IPS-20b (cell line): ENCODE data around the gene PIGBOS1.

ENCODE experiments used
- H3K27ac ChIP-seq: one replicate; pipeline ENCODE4 v1.5.1; 2013; ENCODE audit warnings: low read length
- H3K27me3 ChIP-seq: 2 replicates; pipeline ENCODE4 v1.6.1; 2013; ENCODE audit warnings: mild to moderate bottlenecking, low read length, inconsistent platforms; ENCODE audit not compliant: insufficient read depth
- H3K36me3 ChIP-seq: 2 replicates; pipeline ENCODE4 v1.6.1; 2013; ENCODE audit warnings: low read depth, mild to moderate bottlenecking, inconsistent platforms, low read length, moderate library complexity; ENCODE audit not compliant: insufficient read depth
- H3K4me1 ChIP-seq: 2 replicates; pipeline ENCODE4 v1.6.1; 2013; ENCODE audit warnings: mild to moderate bottlenecking, control low read depth, inconsistent platforms, low read length, moderate library complexity; ENCODE audit not compliant: insufficient read depth
- H3K4me3 ChIP-seq: 2 replicates; pipeline ENCODE4 v1.5.1; 2013; ENCODE audit warnings: mild to moderate bottlenecking, low read length, inconsistent platforms
- H3K9ac ChIP-seq: 2 replicates; pipeline ENCODE4 v1.6.1; 2013; ENCODE audit warnings: low read depth, mild to moderate bottlenecking, inconsistent platforms, low read length, moderate library complexity
- H3K9me3 ChIP-seq: 2 replicates; pipeline ENCODE4 v1.6.1; 2013; ENCODE audit warnings: mild to moderate bottlenecking, low read depth, low read length, inconsistent platforms; ENCODE audit not compliant: insufficient read depth

Gene PIGBOS1

GRCh38 chr15:55279746-55280351 is 39.1 kb downstream of the PIGBOS1 start:
- no peaks in the 10 kb centered on the region for H3K9me3 ChIP-seq
- H3K27ac ChIP-seq: no peak overlapping the region
- H3K9ac ChIP-seq: no peak overlapping the region
- no peaks in the 10 kb centered on the region for H3K36me3 ChIP-seq
- H3K4me3 ChIP-seq: no peak overlapping the region
- no peaks in the 10 kb centered on the region for H3K27me3 ChIP-seq
- peaks cover 5% of the 10 kb centered on the region for H3K4me1 ChIP-seq

GRCh38 chr15:55279100-55279745 is 39.7 kb downstream of the PIGBOS1 start:
- Histone ChIP-seq H3K9ac (no peak overlapping the region), H3K4me1 (peaks cover 1% of the 10 kb centered on the region), H3K36me3 (no peaks in the 10 kb centered on the region), H3K9me3 (no peaks in the 10 kb centered on the region), H3K27me3 (no peaks in the 10 kb centered on the region), H3K4me3 (no peak overlapping the region), H3K27ac (no peak overlapping the region)

GRCh38 chr15:55277715-55278114 is 41.2 kb downstream of the PIGBOS1 start:
- H3K4me3 ChIP-seq: no peak overlapping the region
- H3K4me1 ChIP-seq: no peaks in the 10 kb centered on the region; the same call in 1 of the 2 replicates
- no peaks in the 10 kb centered on the region for H3K9me3 ChIP-seq
- no peaks in the 10 kb centered on the region for H3K36me3 ChIP-seq
- H3K9ac ChIP-seq: no peak overlapping the region
- no peaks in the 10 kb centered on the region for H3K27me3 ChIP-seq
- no peak overlapping the region for H3K27ac ChIP-seq

GRCh38 chr15:55277116-55277564 is 41.8 kb downstream of the PIGBOS1 start:
- Histone ChIP-seq H3K27ac (no peak overlapping the region), H3K9ac (no peak overlapping the region), H3K4me3 (no peak overlapping the region), H3K4me1 (no peaks in the 10 kb centered on the region; the same call in 1 of the 2 replicates), H3K27me3 (no peaks in the 10 kb centered on the region), H3K36me3 (no peaks in the 10 kb centered on the region), H3K9me3 (no peaks in the 10 kb centered on the region)

- Histone ChIP-seq H3K27me3 (no peaks in the 10 kb centered on the region), H3K9ac (no peak overlapping the region), H3K36me3 (no peaks in the 10 kb centered on the region), H3K4me1 (no peaks in the 10 kb centered on the region; the same call in 1 of the 2 replicates), H3K4me3 (no peak overlapping the region), H3K27ac (no peak overlapping the region), H3K9me3 (no peaks in the 10 kb centered on the region)
These were observed 42.6 kb downstream of the PIGBOS1 start for GRCh38 chr15:55276324-55276723.

GRCh38 chr15:55270291-55270690 is 48.6 kb downstream of the PIGBOS1 start:
- Histone ChIP-seq H3K9me3 (no peaks in the 10 kb centered on the region), H3K4me3 (no peak overlapping the region), H3K36me3 (no peaks in the 10 kb centered on the region), H3K4me1 (no peaks in the 10 kb centered on the region), H3K27me3 (no peaks in the 10 kb centered on the region), H3K9ac (no peak overlapping the region), H3K27ac (no peak overlapping the region)

GRCh38 chr15:55268176-55268695 is 50.7 kb downstream of the PIGBOS1 start:
- Histone ChIP-seq H3K27ac (no peak overlapping the region), H3K4me3 (no peak overlapping the region), H3K9me3 (no peaks in the 10 kb centered on the region), H3K4me1 (no peaks in the 10 kb centered on the region), H3K9ac (no peak overlapping the region), H3K27me3 (no peaks in the 10 kb centered on the region), H3K36me3 (no peaks in the 10 kb centered on the region)

- Histone ChIP-seq H3K27ac (no peak overlapping the region), H3K9ac (no peak overlapping the region), H3K27me3 (no peaks in the 10 kb centered on the region), H3K4me1 (no peaks in the 10 kb centered on the region), H3K4me3 (no peak overlapping the region), H3K36me3 (no peaks in the 10 kb centered on the region), H3K9me3 (no peaks in the 10 kb centered on the region)
These were observed 51.3 kb downstream of the PIGBOS1 start for GRCh38 chr15:55267401-55268175.
